HG03196 (cell line): ENCODE measurements around the gene LRRC61.
A peak's percentile ranks its signal among the peaks of the same experiment; 100 is the strongest.

Experiments used
- ATAC-seq: cut with Tn5 transposase; IDR thresholded peaks from one replicate; pipeline ENCODE4 v1.9.1; 2021; ENCODE audit not compliant: unreplicated experiment

The LRRC61 gene

DNA sequence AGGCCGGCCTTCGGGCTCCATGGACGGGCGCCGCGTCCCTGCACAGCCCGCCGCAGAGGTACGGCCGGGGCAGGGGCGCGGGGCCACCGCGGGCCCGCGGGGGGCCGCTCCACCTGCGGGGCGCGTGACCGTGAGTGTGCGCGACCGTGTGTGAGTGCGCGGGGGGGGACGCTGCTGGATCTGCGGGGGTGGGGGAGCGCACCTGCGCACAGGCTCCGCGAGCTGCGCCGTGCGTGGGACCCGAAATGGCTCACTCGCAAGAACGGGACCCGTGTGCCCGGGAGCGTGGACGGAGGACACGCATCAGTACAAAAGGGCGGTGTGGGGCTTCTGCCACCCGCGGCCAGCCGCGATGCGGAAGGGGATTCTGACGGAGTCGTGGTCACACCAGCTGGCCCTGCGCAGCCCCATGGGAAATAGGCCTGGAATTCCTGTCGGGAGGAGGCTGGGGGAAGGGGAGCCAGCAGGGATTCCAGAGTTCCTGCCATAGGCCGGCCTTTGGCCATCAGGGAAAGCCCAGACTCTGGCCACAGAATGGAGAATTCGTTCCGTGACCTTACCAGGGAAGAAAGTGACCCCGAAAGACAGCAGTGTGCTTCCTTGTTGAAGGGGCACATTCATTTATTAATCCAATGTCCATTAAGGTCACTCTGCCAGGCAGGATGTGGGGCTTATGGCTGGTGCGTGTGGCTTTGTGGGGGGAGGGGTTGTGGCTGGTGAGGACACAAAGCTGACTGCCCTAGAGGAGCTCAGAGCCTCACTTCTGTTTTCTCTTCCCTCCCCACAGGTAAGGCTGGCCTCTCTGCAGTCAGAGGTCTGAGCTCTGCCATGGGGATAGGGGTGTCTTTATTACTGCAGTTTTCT lies 46.0 kb downstream of the LRRC61 start:
- ATAC-seq: peak; percentile 43

DNA sequence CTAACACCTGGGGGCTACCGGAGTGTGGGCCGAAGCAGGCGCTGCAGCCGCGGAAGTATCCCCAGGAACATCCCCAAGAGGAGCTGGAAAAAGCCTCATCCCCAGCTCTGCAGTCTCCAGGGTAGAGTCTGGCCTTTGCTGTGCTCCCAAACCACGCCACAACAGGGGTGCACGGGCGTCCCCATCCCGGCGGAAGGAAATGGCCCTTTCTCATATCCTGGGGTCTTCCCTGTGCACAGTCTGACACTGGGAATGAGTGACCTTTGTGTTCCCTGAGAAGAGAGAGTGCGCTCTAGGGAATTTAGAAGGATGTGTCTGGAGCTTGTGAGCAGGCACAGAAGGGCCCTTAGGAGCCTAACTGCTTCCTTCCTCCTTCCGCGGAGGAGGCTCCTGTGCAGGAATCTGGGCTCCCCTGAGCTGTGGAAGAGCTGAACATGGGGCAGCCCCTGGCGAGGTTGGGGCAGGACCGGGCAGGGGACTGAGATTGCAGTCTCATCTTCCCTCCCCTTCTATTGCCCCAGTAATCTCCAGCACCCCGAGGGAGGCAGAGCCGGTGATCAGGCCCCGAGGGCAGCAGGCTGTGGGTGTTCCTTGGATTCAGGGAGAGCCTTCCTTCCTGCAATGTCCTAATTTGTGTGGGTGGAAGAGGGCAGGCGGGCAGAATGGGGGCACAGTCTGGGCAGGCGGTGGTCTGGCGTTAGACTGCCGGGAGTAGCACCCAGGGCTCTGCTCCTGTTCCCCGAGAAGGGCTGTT lies 46.8 kb downstream of the LRRC61 start:
- ATAC-seq: peak; percentile 1

DNA sequence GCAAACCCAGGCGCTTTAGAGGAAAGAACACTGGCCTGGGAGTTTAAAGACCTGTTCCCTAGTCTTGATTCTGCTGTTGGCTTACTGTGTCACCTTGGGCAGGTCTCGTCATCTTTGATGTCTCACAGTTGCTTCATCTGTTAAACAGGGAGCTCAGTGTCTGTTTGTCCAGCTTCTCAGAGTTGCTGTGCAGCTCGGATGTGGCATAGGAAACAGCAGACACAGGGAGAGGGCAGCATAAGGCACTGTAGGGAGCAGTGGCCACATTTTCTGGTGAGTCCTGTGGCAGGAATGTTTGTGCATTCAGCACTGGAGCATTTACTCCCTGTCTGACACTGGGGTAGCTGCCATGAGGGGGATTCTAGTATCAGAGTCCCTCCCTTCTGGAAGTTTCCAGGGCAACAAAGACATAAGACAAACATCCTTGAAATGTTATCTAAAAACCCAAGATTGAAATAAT lies 47.5 kb downstream of the LRRC61 start:
- no peak for ATAC-seq

DNA sequence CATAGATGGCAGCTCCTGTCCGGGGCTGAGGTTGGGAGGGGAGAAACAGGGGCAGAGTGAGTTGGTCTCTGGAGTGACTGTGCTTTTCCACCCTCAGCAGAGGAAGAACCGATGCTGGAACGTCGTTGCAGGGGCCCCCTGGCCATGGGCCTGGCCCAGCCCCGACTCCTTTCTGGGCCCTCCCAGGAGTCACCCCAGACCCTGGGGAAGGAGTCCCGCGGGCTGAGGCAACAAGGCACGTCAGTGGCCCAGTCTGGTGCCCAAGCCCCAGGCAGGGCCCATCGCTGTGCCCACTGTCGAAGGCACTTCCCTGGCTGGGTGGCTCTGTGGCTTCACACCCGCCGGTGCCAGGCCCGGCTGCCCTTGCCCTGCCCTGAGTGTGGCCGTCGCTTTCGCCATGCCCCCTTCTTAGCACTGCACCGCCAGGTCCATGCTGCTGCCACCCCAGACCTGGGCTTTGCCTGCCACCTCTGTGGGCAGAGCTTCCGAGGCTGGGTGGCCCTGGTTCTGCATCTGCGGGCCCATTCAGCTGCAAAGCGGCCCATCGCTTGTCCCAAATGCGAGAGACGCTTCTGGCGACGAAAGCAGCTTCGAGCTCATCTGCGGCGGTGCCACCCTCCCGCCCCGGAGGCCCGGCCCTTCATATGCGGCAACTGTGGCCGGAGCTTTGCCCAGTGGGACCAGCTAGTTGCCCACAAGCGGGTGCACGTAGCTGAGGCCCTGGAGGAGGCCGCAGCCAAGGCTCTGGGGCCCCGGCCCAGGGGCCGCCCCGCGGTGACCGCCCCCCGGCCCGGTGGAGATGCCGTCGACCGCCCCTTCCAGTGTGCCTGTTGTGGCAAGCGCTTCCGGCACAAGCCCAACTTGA lies 48.2 kb downstream of the LRRC61 start:
- no peak for ATAC-seq

DNA sequence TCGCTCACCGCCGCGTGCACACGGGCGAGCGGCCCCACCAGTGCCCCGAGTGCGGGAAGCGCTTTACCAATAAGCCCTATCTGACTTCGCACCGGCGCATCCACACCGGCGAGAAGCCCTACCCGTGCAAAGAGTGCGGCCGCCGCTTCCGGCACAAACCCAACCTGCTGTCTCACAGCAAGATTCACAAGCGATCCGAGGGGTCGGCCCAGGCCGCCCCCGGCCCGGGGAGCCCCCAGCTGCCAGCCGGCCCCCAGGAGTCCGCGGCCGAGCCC lies 48.8 kb downstream of the LRRC61 start:
- no peak for ATAC-seq

DNA sequence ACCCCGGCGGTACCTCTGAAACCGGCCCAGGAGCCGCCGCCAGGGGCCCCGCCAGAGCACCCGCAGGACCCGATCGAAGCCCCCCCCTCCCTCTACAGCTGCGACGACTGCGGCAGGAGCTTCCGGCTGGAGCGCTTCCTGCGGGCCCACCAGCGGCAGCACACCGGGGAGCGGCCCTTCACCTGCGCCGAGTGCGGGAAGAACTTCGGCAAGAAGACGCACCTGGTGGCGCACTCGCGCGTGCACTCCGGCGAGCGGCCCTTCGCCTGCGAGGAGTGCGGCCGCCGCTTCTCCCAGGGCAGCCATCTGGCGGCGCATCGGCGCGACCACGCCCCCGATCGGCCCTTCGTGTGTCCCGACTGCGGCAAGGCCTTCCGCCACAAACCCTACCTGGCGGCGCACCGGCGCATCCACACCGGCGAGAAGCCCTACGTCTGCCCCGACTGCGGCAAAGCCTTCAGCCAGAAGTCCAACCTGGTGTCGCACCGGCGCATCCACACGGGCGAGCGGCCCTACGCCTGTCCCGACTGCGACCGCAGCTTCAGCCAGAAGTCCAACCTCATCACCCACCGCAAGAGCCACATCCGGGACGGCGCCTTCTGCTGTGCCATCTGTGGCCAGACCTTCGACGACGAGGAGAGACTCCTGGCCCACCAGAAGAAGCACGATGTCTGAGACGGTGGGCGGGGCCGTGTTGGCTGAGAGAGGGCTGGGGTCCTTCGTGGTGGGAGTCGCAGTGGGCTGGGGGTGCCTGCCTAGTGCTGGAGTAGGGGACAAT lies 49.3 kb downstream of the LRRC61 start:
- no peak for ATAC-seq

DNA sequence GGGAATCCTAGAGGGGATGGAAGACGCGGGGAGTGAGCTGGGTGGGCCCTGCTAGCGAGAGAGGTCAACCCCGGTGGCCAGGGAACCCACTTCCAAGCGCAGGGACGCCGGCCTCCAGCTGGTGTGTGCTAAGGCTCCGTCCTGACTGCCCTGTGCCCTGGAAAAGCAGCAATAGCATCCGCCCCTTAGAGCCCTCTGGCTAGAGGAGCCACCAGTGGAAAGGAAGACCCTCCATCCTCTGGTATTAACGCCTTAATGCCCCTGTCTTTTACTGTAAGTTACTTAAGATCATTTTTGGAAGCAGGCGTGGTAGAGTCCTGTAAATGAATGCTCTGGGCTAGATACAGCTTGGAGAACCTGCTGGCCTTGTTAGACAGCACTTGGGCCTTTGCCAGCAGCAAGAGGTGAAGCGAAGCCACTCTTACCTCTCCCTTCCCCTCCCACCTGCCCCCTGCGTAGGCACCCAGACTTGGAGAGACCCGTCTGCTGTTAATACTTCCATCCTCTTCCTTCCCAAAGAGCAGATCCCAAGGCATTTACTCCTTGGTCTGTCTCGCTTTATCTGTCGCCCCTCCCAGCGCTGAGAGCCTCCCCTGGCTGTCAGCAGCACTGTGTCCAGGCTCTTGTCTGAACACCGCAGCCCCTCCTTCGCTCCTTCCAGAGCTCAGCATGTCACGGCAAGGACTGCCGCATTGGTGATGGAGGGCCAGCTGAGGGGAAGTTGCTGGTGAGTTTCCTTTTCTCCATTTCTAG lies 50.1 kb downstream of the LRRC61 start:
- ATAC-seq: no peak

DNA sequence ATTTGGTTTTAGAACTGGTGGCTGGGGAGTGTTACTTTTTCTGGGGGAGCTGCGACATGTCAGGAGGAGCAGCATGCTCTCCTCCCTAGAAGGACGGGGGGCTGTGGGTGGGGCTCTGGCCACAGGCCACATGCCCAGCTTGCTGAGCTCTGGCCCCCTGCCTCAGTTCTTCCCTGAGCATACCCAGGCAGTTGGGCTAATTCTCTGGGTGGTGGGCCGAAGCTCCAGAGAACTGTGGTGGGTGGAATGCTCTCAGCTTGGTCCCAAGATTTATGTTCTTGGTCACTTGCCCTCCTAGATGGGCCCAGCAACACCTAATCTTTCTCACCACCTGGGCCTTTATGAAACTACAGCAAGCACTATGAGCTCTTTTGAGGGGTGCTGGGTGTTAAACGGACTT lies 50.9 kb downstream of the LRRC61 start:
- no peak for ATAC-seq

DNA sequence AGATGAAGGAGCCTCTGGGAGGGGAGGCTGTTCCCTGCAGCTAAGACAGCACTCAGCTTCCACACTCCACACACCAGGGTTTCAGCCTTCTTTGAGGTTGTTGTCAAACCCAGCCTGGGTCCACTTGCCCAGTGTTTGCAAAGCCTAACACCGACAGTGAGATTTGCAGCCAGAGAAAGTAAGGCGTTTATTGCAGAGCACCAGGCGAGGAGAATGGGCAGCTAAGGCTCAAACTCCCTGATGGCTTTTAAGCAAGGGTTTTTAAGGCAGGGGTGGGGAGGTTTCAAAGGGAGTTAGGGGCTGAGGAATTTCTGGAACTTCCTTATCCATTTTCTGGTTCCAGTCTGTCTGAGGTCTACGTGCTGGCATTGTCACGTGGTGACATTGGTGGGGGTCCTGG lies 51.3 kb downstream of the LRRC61 start:
- ATAC-seq: no peak

DNA sequence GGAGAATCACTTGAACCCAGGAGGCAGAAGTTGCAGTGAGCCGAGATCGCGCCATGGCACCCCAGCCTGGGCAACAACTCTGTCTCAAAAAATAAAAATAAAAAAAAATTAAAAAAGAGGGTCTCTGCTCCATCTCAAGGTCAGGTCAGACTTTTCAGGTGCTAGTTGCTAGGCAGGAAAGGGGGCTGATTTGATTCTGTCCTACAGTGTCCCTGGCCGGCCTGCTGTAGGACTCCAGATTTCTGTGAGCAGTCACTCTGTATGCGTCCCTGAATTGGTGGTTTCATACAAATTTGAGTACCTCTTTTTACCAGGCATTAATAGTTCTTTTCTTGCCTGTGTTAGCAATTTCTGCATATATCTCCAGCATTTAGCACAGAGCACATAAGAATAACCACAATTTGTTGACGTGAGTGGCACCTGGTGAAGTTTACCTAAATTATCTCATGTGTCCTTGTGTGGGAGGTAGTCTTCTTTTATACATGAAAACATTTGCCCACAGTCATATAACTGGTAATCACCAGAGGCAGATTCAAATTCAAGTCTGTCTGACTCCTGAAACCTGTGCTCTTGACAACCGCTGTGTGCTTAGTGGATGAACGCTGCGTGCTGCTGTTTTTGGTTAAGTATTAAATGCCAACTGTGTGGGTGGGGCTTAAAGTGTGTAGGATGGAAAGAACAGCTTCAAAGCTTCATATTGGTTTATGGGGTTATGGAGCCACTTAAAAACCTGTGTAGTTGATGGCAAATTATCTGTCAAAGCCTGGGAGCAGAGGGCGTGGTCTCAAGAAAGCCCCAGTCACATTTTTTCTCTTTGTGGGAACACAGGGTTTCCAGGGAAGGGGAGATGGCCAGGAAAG lies 52.7 kb downstream of the LRRC61 start:
- ATAC-seq: no peak

DNA sequence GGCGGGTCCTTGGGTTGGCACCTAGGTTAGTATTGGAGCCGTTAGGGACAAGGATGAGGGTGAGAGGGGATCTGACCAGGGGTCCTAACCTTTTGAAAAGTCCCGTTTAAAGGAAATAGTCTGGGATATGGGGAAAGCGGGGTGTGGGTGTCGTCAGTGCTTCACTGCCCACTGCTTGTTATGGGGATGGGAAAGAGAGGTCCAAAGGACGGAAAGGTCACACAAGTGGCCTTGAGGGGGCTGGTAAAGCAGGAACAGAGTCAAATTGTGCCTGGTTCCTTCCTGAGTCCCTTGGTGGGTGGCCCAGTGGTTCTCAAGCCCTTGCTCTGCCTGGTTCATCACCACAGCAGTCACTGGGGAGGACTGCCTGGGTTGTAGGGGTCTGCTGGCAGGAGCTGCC lies 53.4 kb downstream of the LRRC61 start:
- ATAC-seq: no peak

DNA sequence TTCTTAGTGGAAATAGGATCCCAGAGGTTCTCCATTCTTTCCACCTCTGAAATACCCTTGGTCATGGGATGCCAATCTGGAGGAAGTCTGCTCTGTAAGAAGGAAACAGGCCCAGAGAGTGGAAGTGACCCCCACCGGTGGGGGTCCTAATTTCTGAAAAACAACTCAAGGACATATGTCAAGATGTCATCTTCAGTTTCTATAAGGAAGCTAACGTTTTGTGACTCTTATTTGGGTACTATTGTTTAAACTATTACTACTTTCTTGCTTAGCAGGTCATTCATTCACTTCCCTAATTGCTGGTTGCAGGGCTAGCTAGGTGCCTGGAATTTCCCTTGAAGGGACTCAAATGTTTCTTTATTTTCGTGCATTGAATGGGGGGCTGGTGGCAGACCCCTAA lies 54.0 kb downstream of the LRRC61 start:
- no peak for ATAC-seq

DNA sequence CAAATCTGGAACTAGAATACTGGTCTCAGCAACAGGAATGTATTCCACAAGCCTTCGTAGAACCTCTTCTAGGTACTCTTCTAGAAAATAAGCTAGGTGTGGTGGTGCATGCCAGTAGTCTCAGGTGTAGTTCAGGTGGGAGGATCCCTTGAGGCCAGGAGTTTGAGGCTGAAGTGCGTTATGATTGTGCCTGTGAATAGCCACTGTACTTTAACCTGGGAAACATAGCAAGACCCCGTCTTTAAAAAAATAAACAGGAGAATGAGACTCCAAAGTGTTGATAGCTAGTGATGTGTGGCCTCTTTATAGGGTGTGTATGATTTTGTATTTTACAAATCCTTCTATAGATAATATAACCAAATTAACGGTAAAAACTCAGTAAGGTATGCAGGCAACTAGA lies 54.5 kb downstream of the LRRC61 start:
- no peak for ATAC-seq

DNA sequence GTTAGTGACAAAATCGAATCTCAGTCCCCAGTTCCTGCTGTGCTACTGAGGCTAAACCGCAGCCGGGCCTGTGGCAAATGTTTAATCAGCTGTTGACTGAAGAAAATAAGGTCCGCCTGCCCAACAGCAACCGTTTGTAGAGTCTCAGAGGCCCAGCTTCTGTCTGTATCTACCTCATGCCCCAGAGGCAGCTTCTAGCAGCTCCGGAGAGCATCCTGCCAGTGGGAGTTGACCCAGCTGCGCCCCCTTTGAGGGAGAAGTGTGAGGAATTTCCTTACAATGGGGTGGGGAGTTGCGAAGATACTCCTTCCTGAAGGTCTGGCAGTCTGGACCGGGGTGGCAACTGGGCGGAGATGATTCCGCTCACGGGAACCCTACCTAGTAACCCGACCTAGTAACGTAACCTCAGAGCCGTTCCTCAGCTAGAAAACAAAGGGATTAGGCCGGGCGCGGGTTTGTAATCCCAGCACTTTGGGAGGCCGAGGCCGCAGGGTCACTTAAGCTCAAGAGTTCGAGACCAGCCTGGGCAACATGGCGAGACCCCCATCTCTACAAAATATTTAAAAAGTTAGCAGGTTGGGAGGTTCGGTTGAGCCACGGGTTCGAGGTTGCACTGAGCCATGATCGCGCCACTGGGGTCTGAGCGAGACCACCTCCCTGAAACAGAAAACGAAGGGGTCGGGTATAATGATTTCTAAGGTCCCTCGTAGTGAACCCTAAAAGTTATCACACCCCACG lies 55.1 kb downstream of the LRRC61 start:
- ATAC-seq: no peak

DNA sequence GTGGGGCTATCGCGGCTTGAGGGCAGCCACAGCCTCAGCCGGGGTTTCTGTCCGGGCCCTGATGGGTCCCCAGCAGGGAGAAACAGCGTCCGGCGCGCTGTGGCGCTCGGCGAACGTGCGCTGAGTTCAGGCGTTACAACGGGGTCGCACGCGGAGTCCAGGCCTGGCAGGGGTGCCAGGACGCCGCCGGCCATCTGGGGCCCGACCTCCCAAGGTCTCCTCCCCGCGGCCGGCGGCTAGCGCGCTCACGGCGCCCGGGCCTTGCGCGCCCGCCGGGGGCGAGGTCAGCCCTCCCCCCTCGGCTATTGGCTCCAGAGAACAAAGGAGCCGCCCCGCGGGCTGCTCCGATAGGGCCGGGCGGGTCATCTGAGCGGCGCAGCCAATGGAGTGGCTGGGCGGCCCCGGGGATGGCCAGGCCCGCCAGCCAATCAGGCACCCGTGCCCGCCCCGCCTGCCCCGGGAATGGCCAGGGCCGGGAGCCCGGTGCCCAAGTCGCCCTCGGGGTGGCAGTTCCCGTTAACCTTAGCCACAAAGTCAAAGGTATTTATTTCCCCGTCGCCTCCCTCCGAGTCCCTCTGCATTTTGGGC lies 55.8 kb downstream of the LRRC61 start, which contains the start of gene ZNF775:
ZNF775 (plus strand) TSS at position 478 of the 588 bp plus-strand sequence. CDS start 9,141 bp downstream, outside the sequence.
- ATAC-seq: peak; percentile 73

DNA sequence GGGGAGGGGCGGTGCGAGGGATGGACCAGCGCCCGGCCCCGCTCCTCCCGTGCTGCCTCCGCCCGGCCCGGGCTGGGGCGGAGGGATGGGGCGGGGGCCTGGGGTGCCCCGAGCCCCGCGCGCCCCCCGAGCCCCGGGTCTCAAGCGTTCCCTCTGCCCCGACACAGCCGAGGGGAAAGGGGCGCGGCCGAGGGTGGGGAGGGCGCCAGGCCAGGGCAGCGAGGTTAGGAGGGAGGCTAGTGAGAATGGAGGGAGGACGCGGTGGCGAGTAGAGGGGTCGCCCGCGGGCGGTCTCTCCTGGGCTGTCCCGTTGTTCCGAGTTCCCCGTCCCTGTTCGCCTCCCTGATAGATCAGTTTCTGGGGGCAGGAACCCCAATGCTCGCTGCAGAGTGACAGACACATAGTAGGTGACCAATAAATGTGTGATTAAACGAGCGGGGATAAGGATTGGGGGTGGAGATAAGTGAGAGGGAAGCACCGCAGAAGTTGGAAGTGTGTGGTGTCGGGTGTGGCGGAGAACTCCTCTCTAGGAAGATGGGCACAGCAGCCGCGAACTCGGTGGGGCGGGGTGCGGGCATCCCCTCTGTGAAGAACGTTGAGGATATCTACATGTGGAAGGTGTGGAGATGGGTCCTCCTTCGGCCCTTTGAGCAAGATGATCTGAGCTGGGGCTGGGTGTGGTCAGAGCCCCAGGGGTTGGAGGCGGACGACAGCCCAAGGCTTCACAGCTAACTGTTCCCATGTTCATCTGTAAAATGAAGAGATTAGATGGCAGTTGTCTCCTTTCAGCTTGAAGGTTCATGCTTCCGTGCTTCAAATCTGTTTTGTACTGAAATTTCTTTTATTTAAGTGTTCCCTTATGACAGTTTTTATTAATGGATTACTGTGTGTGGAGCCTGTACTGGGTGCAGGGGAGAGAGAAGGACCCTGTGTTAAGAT lies 56.6 kb downstream of the LRRC61 start:
- peak; percentile 0 for ATAC-seq

DNA sequence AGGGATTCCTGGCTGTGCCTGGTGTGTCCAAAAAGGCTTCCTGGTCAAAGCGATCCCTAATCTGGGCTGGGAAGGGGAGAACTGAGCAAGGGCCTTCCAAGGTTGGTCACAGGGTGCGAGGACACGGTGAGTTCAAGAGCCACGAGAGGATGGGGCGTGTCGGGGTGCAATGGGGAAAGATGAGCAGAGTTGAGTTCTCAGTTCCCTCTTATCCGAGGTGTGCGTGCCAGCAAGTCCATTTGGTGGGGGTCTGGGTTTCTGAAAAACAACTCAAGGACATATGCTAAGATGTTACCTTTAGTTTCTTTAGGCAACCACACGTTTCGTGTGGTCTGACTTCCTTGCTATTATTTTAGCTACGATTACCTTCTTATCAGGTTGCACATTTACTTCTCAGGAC lies 57.3 kb downstream of the LRRC61 start:
- no peak for ATAC-seq
